ENCODE measurements around the gene EDIL3. TPM values are rescaled to one million over a fixed set of nuclear protein-coding genes. Genes with fewer than 3 reads are reported as not detected.

EDIL3 gene
- total and polyA plus RNA-seq, 4 experiments from 2014 or later, result not detected

GRCh38 chr5:84213212-84213611 is 171.5 kb downstream of the EDIL3 start:
- H3K36me3 Mint-ChIP-seq, result no peaks in the 10 kb centered on the region
- H3K9me3 Mint-ChIP-seq, result peaks cover 0 to 7% (median 4%) of the 10 kb centered on the region in 8 donors
- H3K4me1 Mint-ChIP-seq, result no peaks in the 10 kb centered on the region
- no peak overlapping the region for H3K4me3 Mint-ChIP-seq
- ChIA-PET CTCF (ENCODE audit: partially characterized antibody) (no interaction called here), POLR2A (ENCODE audit: partially characterized antibody) (no interaction called here)
- no peaks in the 10 kb centered on the region for H3K27me3 ChIP-seq (ENCODE audit: insufficient read depth, low read length)
- intact Hi-C loops (cut with micrococcal nuclease), result no loop called here
- no peak overlapping the region for H3K27ac Mint-ChIP-seq
- no peaks in the 10 kb centered on the region for H3K36me3 ChIP-seq (ENCODE audit: insufficient read depth, low read length)
- H3K4me3 ChIP-seq (ENCODE audit: low read length in 2 of 2), result no peak overlapping the region
- DNase-seq, result no peak
- no peaks in the 10 kb centered on the region for H3K27me3 Mint-ChIP-seq
- H3K4me1 ChIP-seq (ENCODE audit: insufficient read depth, low read length), result no peaks in the 10 kb centered on the region
- no peaks in the 10 kb centered on the region for H3K9me3 ChIP-seq (ENCODE audit: control insufficient read depth in 1 of 2, low read length in 2 of 2)
- H3K27ac ChIP-seq (ENCODE audit: low read depth, low read length), result no peak overlapping the region

- intact Hi-C loops (cut with micrococcal nuclease), result no loop called here
- Histone ChIP-seq H3K9me3 (ENCODE audit: control insufficient read depth in 1 of 2, low read length in 2 of 2) (no peaks in the 10 kb centered on the region), H3K36me3 (ENCODE audit: insufficient read depth, low read length) (no peaks in the 10 kb centered on the region), H3K27ac (ENCODE audit: low read depth, low read length) (no peak overlapping the region), H3K4me3 (ENCODE audit: low read length in 2 of 2) (no peak overlapping the region), H3K4me1 (ENCODE audit: insufficient read depth, low read length) (no peaks in the 10 kb centered on the region), H3K27me3 (ENCODE audit: insufficient read depth, low read length) (no peaks in the 10 kb centered on the region)
- no peak for DNase-seq
- Mint-ChIP-seq H3K27ac (no peak overlapping the region), H3K36me3 (no peaks in the 10 kb centered on the region), H3K4me1 (no peaks in the 10 kb centered on the region), H3K27me3 (no peaks in the 10 kb centered on the region), H3K4me3 (no peak overlapping the region), H3K9me3 (peaks cover 0 to 2% (median 0%) of the 10 kb centered on the region in 8 donors)
- ChIA-PET POLR2A (ENCODE audit: partially characterized antibody) (no interaction called here), CTCF (ENCODE audit: partially characterized antibody) (no interaction called here)
Measured at GRCh38 chr5:84204772-84205171, 179.9 kb downstream of the EDIL3 start.

GRCh38 chr5:84202136-84202535 is 182.5 kb downstream of the EDIL3 start:
- no peaks in the 10 kb centered on the region for H3K36me3 Mint-ChIP-seq
- H3K4me1 Mint-ChIP-seq, result no peaks in the 10 kb centered on the region
- no peaks in the 10 kb centered on the region for H3K27me3 Mint-ChIP-seq
- H3K9me3 Mint-ChIP-seq, result peaks cover 0 to 5% (median 0%) of the 10 kb centered on the region in 8 donors
- intact Hi-C loops (cut with micrococcal nuclease), result no loop called here
- H3K27ac Mint-ChIP-seq, result no peak overlapping the region
- Histone ChIP-seq H3K27ac (ENCODE audit: low read depth, low read length) (no peak overlapping the region), H3K4me3 (ENCODE audit: low read length in 2 of 2) (no peak overlapping the region), H3K9me3 (ENCODE audit: control insufficient read depth in 1 of 2, low read length in 2 of 2) (no peaks in the 10 kb centered on the region), H3K4me1 (ENCODE audit: insufficient read depth, low read length) (no peaks in the 10 kb centered on the region), H3K36me3 (ENCODE audit: insufficient read depth, low read length) (no peaks in the 10 kb centered on the region), H3K27me3 (ENCODE audit: insufficient read depth, low read length) (no peaks in the 10 kb centered on the region)
- POLR2A ChIA-PET (ENCODE audit: partially characterized antibody), result no interaction called here
- H3K4me3 Mint-ChIP-seq, result no peak overlapping the region
- CTCF ChIA-PET (ENCODE audit: partially characterized antibody), result no interaction called here
- DNase-seq, result no peak

GRCh38 chr5:84197538-84197937 is 187.1 kb downstream of the EDIL3 start:
- Histone ChIP-seq H3K36me3 (ENCODE audit: insufficient read depth, low read length) (no peaks in the 10 kb centered on the region), H3K4me1 (ENCODE audit: insufficient read depth, low read length) (no peaks in the 10 kb centered on the region), H3K27me3 (ENCODE audit: insufficient read depth, low read length) (no peaks in the 10 kb centered on the region), H3K27ac (ENCODE audit: low read depth, low read length) (no peak overlapping the region), H3K4me3 (ENCODE audit: low read length in 2 of 2) (no peak overlapping the region), H3K9me3 (ENCODE audit: control insufficient read depth in 1 of 2, low read length in 2 of 2) (no peaks in the 10 kb centered on the region)
- H3K4me1 Mint-ChIP-seq, result no peaks in the 10 kb centered on the region
- no peak overlapping the region for H3K27ac Mint-ChIP-seq
- intact Hi-C loops (cut with micrococcal nuclease), result no loop called here
- ChIA-PET CTCF (ENCODE audit: partially characterized antibody) (no interaction called here), POLR2A (ENCODE audit: partially characterized antibody) (no interaction called here)
- H3K27me3 Mint-ChIP-seq, result no peaks in the 10 kb centered on the region
- H3K9me3 Mint-ChIP-seq, result peaks cover 0 to 9% (median 0%) of the 10 kb centered on the region in 8 donors
- H3K36me3 Mint-ChIP-seq, result no peaks in the 10 kb centered on the region
- no peak overlapping the region for H3K4me3 Mint-ChIP-seq
- no peak for DNase-seq

- H3K9me3 Mint-ChIP-seq, result peaks cover 0 to 2% (median 0%) of the 10 kb centered on the region in 8 donors
- H3K4me3 Mint-ChIP-seq, result no peak overlapping the region
- Histone ChIP-seq H3K4me3 (ENCODE audit: low read length in 2 of 2) (no peak overlapping the region), H3K27me3 (ENCODE audit: insufficient read depth, low read length) (no peaks in the 10 kb centered on the region), H3K27ac (ENCODE audit: low read depth, low read length) (no peak overlapping the region), H3K9me3 (ENCODE audit: control insufficient read depth in 1 of 2, low read length in 2 of 2) (no peaks in the 10 kb centered on the region), H3K4me1 (ENCODE audit: insufficient read depth, low read length) (no peaks in the 10 kb centered on the region), H3K36me3 (ENCODE audit: insufficient read depth, low read length) (no peaks in the 10 kb centered on the region)
- no peaks in the 10 kb centered on the region for H3K36me3 Mint-ChIP-seq
- no peak overlapping the region for H3K27ac Mint-ChIP-seq
- no peaks in the 10 kb centered on the region for H3K4me1 Mint-ChIP-seq
- ChIA-PET POLR2A (ENCODE audit: partially characterized antibody) (no interaction called here), CTCF (ENCODE audit: partially characterized antibody) (no interaction called here)
- DNase-seq, result no peak
- intact Hi-C loops (cut with micrococcal nuclease), result no loop called here
- no peaks in the 10 kb centered on the region for H3K27me3 Mint-ChIP-seq
Measured at GRCh38 chr5:84191281-84191680, 193.4 kb downstream of the EDIL3 start.

GRCh38 chr5:84184857-84185256 is 199.8 kb downstream of the EDIL3 start:
- DNase-seq, result no peak
- Histone ChIP-seq H3K4me1 (ENCODE audit: insufficient read depth, low read length) (no peaks in the 10 kb centered on the region), H3K27ac (ENCODE audit: low read depth, low read length) (no peak overlapping the region), H3K36me3 (ENCODE audit: insufficient read depth, low read length) (no peaks in the 10 kb centered on the region), H3K27me3 (ENCODE audit: insufficient read depth, low read length) (no peaks in the 10 kb centered on the region), H3K9me3 (ENCODE audit: control insufficient read depth in 1 of 2, low read length in 2 of 2) (no peaks in the 10 kb centered on the region), H3K4me3 (ENCODE audit: low read length in 2 of 2) (no peak overlapping the region)
- no peaks in the 10 kb centered on the region for H3K36me3 Mint-ChIP-seq
- ChIA-PET POLR2A (ENCODE audit: partially characterized antibody) (no interaction called here), CTCF (ENCODE audit: partially characterized antibody) (no interaction called here)
- H3K27me3 Mint-ChIP-seq, result no peaks in the 10 kb centered on the region
- H3K4me3 Mint-ChIP-seq, result no peak overlapping the region
- H3K27ac Mint-ChIP-seq, result no peak overlapping the region
- no peaks in the 10 kb centered on the region for H3K4me1 Mint-ChIP-seq
- intact Hi-C loops (cut with micrococcal nuclease), result no loop called here
- H3K9me3 Mint-ChIP-seq, result peaks cover 0 to 5% (median under 1%) of the 10 kb centered on the region in 8 donors

- no peak overlapping the region for H3K27ac ChIP-seq (ENCODE audit: low read depth, low read length)
- intact Hi-C loops (cut with micrococcal nuclease), result no loop called here
- H3K36me3 ChIP-seq (ENCODE audit: insufficient read depth, low read length), result no peaks in the 10 kb centered on the region
- H3K9me3 Mint-ChIP-seq, result peaks cover 0 to 5% (median under 1%) of the 10 kb centered on the region in 8 donors
- DNase-seq, result no peak
- H3K4me1 Mint-ChIP-seq, result no peaks in the 10 kb centered on the region
- H3K9me3 ChIP-seq (ENCODE audit: control insufficient read depth in 1 of 2, low read length in 2 of 2), result no peaks in the 10 kb centered on the region
- H3K27ac Mint-ChIP-seq, result no peak overlapping the region
- no peaks in the 10 kb centered on the region for H3K4me1 ChIP-seq (ENCODE audit: insufficient read depth, low read length)
- no peak overlapping the region for H3K4me3 ChIP-seq (ENCODE audit: low read length in 2 of 2)
- no peak overlapping the region for H3K4me3 Mint-ChIP-seq
- POLR2A ChIA-PET (ENCODE audit: partially characterized antibody), result no interaction called here
- CTCF ChIA-PET (ENCODE audit: partially characterized antibody), result no interaction called here
- no peaks in the 10 kb centered on the region for H3K27me3 Mint-ChIP-seq
- no peaks in the 10 kb centered on the region for H3K36me3 Mint-ChIP-seq
- H3K27me3 ChIP-seq (ENCODE audit: insufficient read depth, low read length), result no peaks in the 10 kb centered on the region
Measured at GRCh38 chr5:84181093-84181492, 203.6 kb downstream of the EDIL3 start.

GRCh38 chr5:84168841-84169240 is 215.8 kb downstream of the EDIL3 start:
- Mint-ChIP-seq H3K27ac (no peak overlapping the region), H3K4me3 (no peak overlapping the region), H3K36me3 (no peaks in the 10 kb centered on the region), H3K27me3 (no peaks in the 10 kb centered on the region), H3K9me3 (peaks cover 0 to 6% (median 0%) of the 10 kb centered on the region in 8 donors), H3K4me1 (no peaks in the 10 kb centered on the region)
- Histone ChIP-seq H3K4me1 (ENCODE audit: insufficient read depth, low read length) (no peaks in the 10 kb centered on the region), H3K27ac (ENCODE audit: low read depth, low read length) (no peak overlapping the region), H3K27me3 (ENCODE audit: insufficient read depth, low read length) (no peaks in the 10 kb centered on the region), H3K4me3 (ENCODE audit: low read length in 2 of 2) (no peak overlapping the region), H3K9me3 (ENCODE audit: control insufficient read depth in 1 of 2, low read length in 2 of 2) (no peaks in the 10 kb centered on the region), H3K36me3 (ENCODE audit: insufficient read depth, low read length) (no peaks in the 10 kb centered on the region)
- intact Hi-C loops (cut with micrococcal nuclease), result no loop called here
- ChIA-PET POLR2A (ENCODE audit: partially characterized antibody) (no interaction called here), CTCF (ENCODE audit: partially characterized antibody) (no interaction called here)
- no peak for DNase-seq

Data from CD4-positive, alpha-beta memory T cell (primary cell).